Testis (tissue), 3 donors: ENCODE results near the gene SCARF1. TPM values are rescaled to one million over a fixed set of nuclear protein-coding genes. Genes with fewer than 3 reads are reported as not detected.

Experiments
- DNase-seq: peaks from one replicate; pipeline ENCODE4 v3.0.0-alpha.2; 2019
- H3K27ac ChIP-seq, 2 donors: fragments of 200-600 bp; sonication (generic); one replicate each; pipeline ENCODE4 v1.5.1; 2019
- H3K27me3 ChIP-seq: fragments of 200-600 bp; sonication (generic); one replicate; pipeline ENCODE4 v1.5.1; 2019
- H3K36me3 ChIP-seq: fragments of 200-600 bp; sonication (generic); one replicate; pipeline ENCODE4 v1.5.1; 2017; ENCODE audit warnings: low read depth; ENCODE audit errors: missing control alignments
- H3K4me1 ChIP-seq: fragments of 200-600 bp; sonication (generic); one replicate; pipeline ENCODE4 v1.5.1; 2019
- H3K4me3 ChIP-seq, 2 donors: fragments of 200-600 bp; sonication (generic); one replicate each; pipeline ENCODE4 v1.5.1; 2017 to 2019
- H3K9me3 ChIP-seq: fragments of 200-600 bp; sonication (generic); one replicate; pipeline ENCODE4 v1.5.1; 2017
- POLR2A ChIP-seq: fragments of 450-650 bp; IDR thresholded peaks from one replicate; pipeline ENCODE4 v1.6.1; 2017; ENCODE audit warnings: antibody characterized with exemption, mild to moderate bottlenecking, moderate library complexity
- WGBS, 2 donors: methylation state at CpG; one replicate each; pipeline ENCODE4 v1.1.5; 2018; 5-methylcytosine and 5-hydroxymethylcytosine counted together
- intact Hi-C: fragments of 100-400 bp; cut with DNase I; formaldehyde crosslinking; loops from one replicate; pipeline ENCODE4 v1.15.1; 2023; ENCODE audit warnings: low total_unique reads
- polyA plus RNA-seq: library from polyadenylated mRNA; stranded (reverse); fragments of 350-450 nt; fragmentation: Illumina TruSeq; extraction: RNeasy Lipid Tissue Mini Kit (QIAGEN cat#74804); gene quantifications from one replicate; pipeline ENCODE4 v1.2.3, GENCODE V29; 2014; ENCODE audit warnings: low read depth, low replicate concordance; ENCODE audit not compliant: insufficient read depth
- total RNA-seq, 2 donors: library from RNA; depleted of rRNA; stranded (reverse); fragments of >200 nt; gene quantifications; one replicate each; pipeline ENCODE4 v1.2.3, GENCODE V29; 2016
- TF ChIP-seq, protein P1 (sequence below), 3 experiments: fragments of 450-650 bp in 2 of 3; fragments of 200-600 bp in 1 of 3; sonication (generic) in 1 of 3; IDR thresholded peaks; one replicate each; pipeline ENCODE4 v1.5.1; 2016 to 2019; ENCODE audit warnings: antibody characterized with exemption in 3 of 3, mild to moderate bottlenecking in 2 of 3, moderate library complexity in 1 of 3

The SCARF1 gene
- total and polyA plus RNA-seq, 3 donors from 2014 or later: 4.7 to 11.6 (median 9.3) TPM

DNA sequence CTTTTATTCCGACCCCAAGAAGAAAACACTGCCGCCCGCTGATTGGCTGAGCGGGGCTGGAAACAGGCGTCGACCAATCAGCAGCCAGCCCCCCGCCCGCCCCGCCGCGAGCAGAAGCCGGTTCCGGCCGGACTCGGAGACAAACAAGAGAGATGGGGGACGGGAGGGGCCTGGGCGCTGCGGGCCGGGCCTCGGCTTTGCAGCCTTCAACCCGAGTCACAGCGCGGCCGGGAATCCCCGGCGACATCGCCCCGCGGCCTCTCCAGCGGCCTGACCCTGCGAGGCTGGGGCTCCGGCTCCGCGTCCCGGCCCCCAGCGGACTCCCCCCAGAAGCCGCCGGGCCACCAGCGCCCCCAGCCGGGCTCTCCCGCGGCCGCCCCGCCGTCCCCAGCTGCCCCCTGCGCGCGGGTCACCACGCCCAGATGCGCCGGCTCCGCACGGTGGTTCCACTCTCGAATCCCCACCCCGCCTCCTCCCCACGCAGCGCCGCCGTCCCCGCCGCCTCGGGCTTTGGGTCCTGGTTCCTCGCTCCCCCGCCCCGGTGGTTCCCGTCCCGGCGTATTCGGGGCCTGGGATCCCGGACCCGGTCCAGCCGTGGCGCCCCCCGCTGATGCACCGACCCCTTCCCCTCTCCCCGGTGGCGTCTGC, 16.6 kb downstream of the SCARF1 start:
- Histone ChIP-seq H3K4me3 (peak overlapping the region; percentile 71 to 72), H3K27ac (peak overlapping the region; percentile 83 to 93), H3K9me3 (no peaks in the 10 kb centered on the region), H3K27me3 (no peaks in the 10 kb centered on the region), H3K36me3 (no peaks in the 10 kb centered on the region), H3K4me1 (peaks cover 28% of the 10 kb centered on the region)
- intact Hi-C loops: loop anchor here (5.0 kb wide), 1 partner anchor 52 kb away; no protein-coding TSS in a partner anchor
- peak; percentile 97 for DNase-seq
- WGBS, 2 donors: 0% methylated on average over 6 to 68 of the region's 77 CpGs
- TF ChIP-seq, protein P1, sequence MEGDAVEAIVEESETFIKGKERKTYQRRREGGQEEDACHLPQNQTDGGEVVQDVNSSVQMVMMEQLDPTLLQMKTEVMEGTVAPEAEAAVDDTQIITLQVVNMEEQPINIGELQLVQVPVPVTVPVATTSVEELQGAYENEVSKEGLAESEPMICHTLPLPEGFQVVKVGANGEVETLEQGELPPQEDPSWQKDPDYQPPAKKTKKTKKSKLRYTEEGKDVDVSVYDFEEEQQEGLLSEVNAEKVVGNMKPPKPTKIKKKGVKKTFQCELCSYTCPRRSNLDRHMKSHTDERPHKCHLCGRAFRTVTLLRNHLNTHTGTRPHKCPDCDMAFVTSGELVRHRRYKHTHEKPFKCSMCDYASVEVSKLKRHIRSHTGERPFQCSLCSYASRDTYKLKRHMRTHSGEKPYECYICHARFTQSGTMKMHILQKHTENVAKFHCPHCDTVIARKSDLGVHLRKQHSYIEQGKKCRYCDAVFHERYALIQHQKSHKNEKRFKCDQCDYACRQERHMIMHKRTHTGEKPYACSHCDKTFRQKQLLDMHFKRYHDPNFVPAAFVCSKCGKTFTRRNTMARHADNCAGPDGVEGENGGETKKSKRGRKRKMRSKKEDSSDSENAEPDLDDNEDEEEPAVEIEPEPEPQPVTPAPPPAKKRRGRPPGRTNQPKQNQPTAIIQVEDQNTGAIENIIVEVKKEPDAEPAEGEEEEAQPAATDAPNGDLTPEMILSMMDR (IDR thresholded peaks at IDR 0.05): peak; percentile 13 to 29 (median 16)
- no peak for TF ChIP-seq POLR2A

DNA sequence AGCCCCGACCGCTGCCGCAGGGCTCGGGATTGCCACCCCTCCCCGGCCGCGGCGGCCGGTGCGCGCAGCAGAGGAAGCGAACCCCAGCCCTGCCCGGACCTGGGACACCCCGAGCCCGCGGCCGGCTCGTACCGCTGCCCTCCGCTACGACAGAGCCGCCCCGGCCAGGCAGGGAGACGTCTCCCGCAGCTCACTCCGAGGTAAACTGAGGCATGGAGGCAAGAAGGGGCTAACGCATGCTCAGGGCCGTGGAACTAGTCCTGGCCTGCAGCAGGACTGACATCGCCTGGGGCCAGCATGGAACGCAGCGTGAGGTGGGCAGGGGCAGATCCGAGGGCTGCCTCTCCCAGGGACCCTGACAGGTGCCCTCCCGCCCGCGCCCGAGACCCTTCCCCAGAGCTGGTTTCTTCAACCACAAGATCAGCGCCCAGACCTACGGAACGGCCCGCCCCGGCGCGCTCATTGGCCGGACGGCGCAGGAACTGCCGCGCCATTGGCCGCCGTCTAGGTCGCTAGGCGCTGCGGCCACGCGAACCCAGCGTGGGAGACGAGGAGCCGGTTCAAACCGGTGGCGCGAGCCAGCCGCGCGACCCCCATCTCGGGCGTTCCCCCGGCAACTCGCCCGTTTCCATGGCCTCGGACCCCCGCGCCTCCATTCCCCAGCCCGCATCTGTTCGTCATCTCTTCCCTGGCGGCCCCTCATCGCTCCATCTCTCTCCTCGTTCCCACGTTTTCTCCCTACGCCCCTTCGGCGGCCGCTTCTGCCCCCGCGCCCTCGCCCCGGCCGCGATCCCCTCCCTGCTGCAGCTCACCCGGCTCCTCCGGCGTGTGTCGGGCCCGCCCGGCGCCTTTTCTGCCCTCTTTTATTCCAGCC, 17.3 kb downstream of the SCARF1 start, which contains the start of gene SLC43A2:
Gene SLC43A2, minus strand, starts transcription at position 853 of the 874 bp plus-strand sequence. CDS start 960 bp downstream, outside the sequence.
- no peaks in the 10 kb centered on the region for H3K9me3 ChIP-seq
- no peaks in the 10 kb centered on the region for H3K36me3 ChIP-seq
- peak within 1 kb of the TSS; percentile 83 to 93 for H3K27ac ChIP-seq
- H3K27me3 ChIP-seq: no peaks in the 10 kb centered on the region
- H3K4me1 ChIP-seq: peaks cover 28% of the 10 kb centered on the region
- DNase-seq: peak; percentile 89
- TF ChIP-seq, protein P1 (IDR thresholded peaks at IDR 0.05): no peak
- TF ChIP-seq POLR2A: no peak
- peak within 1 kb of the TSS; percentile 71 to 72 for H3K4me3 ChIP-seq
- WGBS, 2 donors: 0 to 1% methylated on average over 62 to 80 of the region's 95 CpGs
- intact Hi-C loops: loop anchor here (5.0 kb wide), 1 partner anchor 51 kb away; no protein-coding TSS in a partner anchor

DNA sequence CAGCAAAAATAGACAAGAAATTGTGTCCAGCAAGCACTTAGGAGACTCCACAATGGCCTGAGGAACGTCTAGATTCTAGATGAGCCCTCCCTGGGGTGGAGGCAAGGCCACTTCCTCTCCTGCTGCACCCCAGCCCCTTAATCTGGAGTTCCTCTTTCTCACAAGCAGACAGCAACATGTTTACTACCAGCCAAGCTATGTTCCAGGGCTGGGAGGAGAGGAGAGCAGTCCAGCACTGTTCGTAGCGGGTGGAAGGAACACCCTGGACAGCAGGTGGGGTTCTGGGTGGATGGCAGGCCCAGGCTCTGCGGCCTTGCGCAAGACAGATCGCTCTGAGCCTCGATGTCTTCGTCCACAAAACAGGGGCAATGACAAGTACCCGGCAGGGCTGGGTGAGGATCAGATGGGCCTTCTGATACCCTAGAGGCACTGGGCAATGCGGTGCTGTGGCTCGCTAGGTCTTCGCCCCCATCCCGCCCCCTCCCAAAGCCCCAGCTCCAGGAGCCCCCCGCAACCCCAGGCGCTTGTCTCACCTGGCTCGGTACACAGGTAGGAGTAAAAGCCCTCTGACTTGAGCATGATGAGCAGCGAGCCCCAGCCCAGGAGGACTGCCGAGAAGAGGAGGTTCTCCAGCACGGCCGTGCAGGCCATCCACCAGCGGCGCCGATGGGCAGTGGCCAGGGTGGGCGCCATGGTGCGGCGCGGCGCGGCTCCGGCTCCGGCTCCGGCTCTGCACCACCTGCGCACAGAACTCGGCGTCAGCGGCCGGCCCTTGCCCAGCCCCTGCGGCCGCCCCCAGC, 18.1 kb downstream of the SCARF1 start:
- peak; percentile 45 for DNase-seq
- Histone ChIP-seq H3K4me3 (peak overlapping the region; percentile 71 to 72), H3K36me3 (no peaks in the 10 kb centered on the region), H3K27ac (peak overlapping the region; percentile 83 to 93), H3K9me3 (no peaks in the 10 kb centered on the region), H3K4me1 (peaks cover 28% of the 10 kb centered on the region), H3K27me3 (no peaks in the 10 kb centered on the region)
- 19 to 20% methylated on average over 3 to 37 of the region's 39 CpGs for WGBS, 2 donors
- intact Hi-C loops: loop anchor here (5.0 kb wide), 1 partner anchor 50 kb away; no protein-coding TSS in a partner anchor
- TF ChIP-seq, protein P1 (IDR thresholded peaks at IDR 0.05): no peak
- no peak for TF ChIP-seq POLR2A

DNA sequence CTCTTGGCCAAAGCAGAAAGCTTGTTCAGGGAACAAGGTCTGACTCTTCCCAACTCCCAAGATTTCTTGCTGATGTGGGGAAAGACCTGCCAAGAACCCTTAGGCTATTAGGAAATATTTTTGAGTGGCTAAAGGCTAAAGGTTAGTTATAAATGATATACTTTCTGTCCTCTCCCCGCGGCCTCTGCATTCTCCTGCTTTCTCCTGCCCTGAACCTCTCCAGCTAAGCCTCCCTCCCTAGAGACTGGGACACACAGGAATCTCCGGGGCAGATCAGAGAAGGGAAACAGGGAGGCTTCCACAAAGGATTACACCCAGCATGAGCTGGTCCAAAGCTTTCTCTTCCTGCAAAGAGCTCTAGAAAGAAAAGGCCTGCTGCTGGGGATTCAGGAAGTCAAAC, 19.2 kb downstream of the SCARF1 start:
- H3K4me3 ChIP-seq: no peak overlapping the region
- H3K9me3 ChIP-seq: no peaks in the 10 kb centered on the region
- H3K4me1 ChIP-seq: peaks cover 28% of the 10 kb centered on the region
- no peaks in the 10 kb centered on the region for H3K27me3 ChIP-seq
- TF ChIP-seq, protein P1 (IDR thresholded peaks at IDR 0.05): no peak
- no peak for TF ChIP-seq POLR2A
- 45 to 47% methylated on average over 3 of the region's 3 CpGs for WGBS, 2 donors
- DNase-seq: no peak
- H3K27ac ChIP-seq: peak overlapping the region; percentile 83 to 93
- no peaks in the 10 kb centered on the region for H3K36me3 ChIP-seq
- intact Hi-C loops: loop anchor here (5.0 kb wide), 1 partner anchor 49 kb away; no protein-coding TSS in a partner anchor
